GM21381 (cell line): ENCODE data around the gene PKP1.

Experiments used
- ATAC-seq: cut with Tn5 transposase; IDR thresholded peaks from one replicate; pipeline ENCODE4 v1.9.1; 2021; ENCODE audit warnings: mild to moderate bottlenecking, moderate library complexity; ENCODE audit not compliant: unreplicated experiment

Gene PKP1

GRCh38 chr1:201361652-201362504, 78.6 kb downstream of the PKP1 start:
- no peak for ATAC-seq

DNA sequence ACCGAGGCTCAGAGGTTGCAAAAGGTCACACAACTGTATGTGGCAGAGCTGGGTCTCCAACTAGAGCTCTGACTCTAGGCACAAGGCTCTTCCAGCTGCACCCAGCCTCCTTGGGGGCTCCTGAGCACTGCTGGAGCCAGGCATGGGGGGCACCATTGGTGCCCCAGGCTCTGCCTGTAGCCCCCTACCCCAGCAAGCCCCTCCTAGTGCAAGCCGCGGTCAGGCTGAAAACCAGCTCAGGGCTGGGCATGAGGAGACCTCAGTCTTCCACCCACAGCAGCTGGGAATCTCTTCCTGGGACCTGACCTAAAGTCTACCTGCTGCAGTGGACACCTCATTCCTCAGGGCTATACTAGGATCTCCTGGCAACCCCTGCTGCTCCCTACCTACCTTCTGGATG, 79.6 kb downstream of the PKP1 start:
- ATAC-seq: no peak

DNA sequence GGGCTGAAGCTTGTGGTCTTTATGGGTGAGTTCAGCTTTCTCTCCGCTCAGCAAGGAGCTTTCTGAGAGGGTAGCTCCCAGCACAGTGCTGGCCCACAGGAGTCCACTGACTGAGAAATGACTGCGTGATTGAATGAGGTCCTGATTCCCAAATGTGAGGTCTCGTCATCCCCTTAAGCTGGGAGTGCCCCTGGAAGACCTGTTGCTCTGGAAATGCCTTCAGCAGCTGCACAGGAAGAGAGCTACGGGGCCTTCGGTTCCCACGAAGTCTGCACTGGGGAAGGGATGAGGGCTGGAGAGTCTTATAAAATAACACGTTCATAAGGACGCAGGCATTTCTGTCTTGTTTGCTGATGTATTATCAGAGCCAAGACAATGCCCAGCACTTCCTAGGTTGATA, 80.2 kb downstream of the PKP1 start:
- no peak for ATAC-seq

- no peak for ATAC-seq
Observed at GRCh38 chr1:201364808-201365105, 81.5 kb downstream of the PKP1 start.

GRCh38 chr1:201365251-201365650, 81.9 kb downstream of the PKP1 start:
- no peak for ATAC-seq

DNA sequence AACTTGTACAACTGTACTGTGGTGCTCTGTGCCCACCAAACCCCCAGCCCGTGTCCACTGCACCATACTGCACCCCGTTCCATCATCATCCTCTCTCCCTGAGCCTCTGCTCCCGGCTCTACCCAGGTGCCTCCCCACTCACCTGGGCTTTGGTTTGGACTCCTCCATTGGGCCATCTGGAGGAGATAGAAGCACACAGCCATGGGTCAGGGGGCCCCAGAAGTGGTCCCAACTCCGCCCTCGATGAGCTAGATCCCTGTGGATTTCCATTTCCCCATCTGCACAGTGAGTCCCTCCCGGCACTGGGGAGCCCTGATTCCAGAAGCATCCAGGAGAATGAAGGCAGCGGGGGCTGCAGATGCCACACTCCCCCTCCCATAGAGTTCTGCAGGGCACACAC, 83.4 kb downstream of the PKP1 start:
- no peak for ATAC-seq

DNA sequence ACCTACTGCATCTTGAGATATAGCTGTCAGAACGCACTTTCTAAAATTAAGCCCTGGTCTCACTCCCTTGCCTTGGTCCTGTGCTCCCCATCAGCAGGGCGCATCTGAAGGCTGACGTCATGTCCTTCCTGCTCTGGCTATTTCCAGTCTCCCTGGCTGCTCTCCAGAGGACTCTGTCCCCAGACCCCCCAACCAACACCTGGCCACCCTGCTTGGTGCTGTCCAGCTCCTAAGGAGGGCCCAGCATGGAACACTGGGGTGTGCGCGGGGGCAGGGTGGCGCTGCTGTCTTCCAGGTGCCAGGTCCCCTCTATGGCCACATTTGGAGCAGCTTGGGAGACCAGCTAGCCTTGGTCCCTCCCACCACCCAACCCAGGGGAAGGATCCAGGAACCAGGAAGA, 85.9 kb downstream of the PKP1 start:
- no peak for ATAC-seq

GRCh38 chr1:201370500-201370899, 87.2 kb downstream of the PKP1 start:
- no peak for ATAC-seq

DNA sequence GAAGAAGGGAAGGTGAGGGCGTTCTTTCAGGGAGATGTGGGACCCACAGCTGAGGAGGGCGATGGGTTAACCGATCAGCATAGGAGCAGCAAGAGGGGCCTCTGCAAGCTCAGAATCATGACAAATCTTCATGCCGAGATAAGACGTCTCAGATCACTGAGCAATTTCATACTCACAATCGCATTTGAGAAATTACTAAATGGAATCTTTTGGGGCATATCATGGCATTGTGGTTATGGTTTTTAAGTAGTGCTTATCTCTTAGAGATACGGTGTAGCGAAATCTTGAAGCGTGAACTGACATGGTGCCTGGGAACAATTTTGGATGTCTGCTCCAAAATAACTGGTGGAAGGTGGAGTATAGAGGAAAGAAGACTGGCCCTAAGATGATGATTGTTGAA, 88.0 kb downstream of the PKP1 start:
- ATAC-seq: no peak

- no peak for ATAC-seq
Observed at GRCh38 chr1:201371792-201372191, 88.5 kb downstream of the PKP1 start.

DNA sequence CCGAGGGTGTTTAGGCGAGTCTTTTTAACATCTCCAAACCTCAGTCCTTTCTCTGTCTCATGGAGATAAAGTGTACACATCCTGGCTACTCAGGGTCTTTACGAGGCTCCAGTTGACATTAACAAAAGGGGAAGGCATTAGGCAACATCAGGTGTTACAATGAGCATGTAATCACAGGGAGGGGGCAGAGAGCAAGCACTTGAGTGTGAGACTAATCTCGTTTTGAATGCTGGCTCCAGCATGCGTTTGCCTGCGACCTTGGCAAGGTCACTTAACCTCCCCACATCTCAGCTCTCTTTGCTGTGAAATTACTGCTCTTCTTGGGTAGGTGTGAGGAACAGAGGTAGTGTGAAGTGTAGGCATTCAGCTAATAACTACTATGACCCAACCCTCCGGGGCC, 91.1 kb downstream of the PKP1 start:
- no peak for ATAC-seq

DNA sequence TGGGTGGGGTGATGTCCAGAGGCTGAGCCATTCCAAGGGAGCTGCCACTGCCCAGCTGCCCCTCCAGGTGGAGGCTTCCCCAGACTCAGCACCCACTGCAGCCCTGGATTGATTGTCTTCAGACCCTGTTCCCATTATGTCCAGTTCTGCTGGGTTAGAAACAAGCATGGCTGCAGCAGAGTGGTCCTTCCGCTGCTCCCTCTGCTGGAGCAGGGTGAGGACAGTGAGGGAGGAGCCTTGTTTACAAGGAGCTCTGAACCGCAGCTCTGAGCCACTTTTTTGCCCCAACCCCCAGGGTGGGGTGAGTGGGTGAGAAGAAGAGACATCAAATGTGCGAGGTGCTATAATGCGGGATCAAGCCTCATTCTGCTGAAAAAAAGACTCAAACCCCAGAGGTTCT, 91.9 kb downstream of the PKP1 start:
- ATAC-seq: no peak

- no peak for ATAC-seq
Observed at GRCh38 chr1:201376107-201376463, 92.8 kb downstream of the PKP1 start.

GRCh38 chr1:201376464-201377374, 93.4 kb downstream of the PKP1 start:
- ATAC-seq: no peak

- no peak for ATAC-seq
Observed at GRCh38 chr1:201377611-201378092, 94.3 kb downstream of the PKP1 start, which contains the start of gene TNNT2. TSS of gene TNNT2 (minus strand) at chr1:201377680. CDS start at chr1:201373254, 4,426 bp downstream.

- ATAC-seq: no peak
Observed at GRCh38 chr1:201378804-201379203, 95.5 kb downstream of the PKP1 start.

DNA sequence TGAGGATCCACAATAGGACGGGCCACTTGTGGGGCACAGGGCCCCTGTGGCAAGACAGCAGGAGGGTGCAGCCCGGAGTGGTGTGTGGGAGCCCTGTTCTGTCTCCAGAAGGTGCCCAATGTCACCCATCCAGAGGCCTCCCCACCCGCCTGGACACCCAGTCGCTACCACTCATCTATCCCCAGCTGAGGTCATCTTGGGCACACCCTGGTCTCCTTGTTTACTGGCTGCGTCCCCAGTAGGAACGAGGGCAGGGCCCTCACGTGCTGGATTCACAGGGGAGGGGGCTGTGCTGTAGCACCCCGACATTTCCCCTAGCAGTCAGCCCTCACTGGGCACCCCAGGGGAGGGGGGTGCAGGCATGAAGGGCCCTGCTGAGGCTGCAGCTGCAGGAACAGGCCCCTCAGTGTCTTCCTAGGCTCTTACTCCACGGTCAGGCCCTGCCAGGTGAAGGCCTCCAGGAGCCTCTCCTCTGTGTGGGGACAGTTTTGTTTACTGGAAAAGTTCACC, 96.5 kb downstream of the PKP1 start:
- ATAC-seq: no peak

DNA sequence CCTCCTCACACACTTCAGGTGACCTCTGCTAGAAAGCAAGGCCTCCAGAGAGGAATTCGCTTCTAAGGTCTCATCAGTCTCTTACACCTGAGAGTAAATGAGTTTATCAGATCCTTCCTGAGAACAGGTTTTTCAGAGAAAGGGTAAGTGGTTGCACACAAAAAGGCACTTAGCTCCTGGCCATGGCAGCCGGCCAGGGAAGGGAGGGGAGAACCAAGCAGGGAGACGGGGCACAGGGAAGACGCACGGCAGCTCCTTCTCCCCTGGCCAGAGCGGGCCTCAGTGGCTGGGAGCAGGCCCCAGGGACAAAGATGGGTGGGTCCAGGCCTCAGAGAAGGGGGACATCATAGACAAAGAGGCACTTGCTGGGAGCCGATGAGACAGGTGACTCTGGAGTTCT, 97.8 kb downstream of the PKP1 start:
- no peak for ATAC-seq
